ENCODE data around the gene BMAL2. TPM values are rescaled to one million over a fixed set of nuclear protein-coding genes. Genes with fewer than 3 reads are reported as not detected.

Gene BMAL2
- total and polyA plus RNA-seq, 2 experiments from 2014 or later = 5.5 to 18.2 TPM

Other genes starting within 250 kb of the BMAL2 start
- 56.5 and 59.7 TPM in 2 replicates for gene STK38L, start 88.5 kb upstream of the BMAL2 start, total RNA-seq (2014; rRNA removed; shearing (Covaris generic))
- 28.9 and 31.0 TPM in 2 replicates for gene STK38L, start 88.5 kb upstream of the BMAL2 start, polyA plus RNA-seq (2016; fragmentation: Nextera tagmentation; extraction: Ambion mirVana)
- gene SMCO2, start 113.9 kb downstream of the BMAL2 start, total RNA-seq (2014; rRNA removed; shearing (Covaris generic)) = not detected in 2 replicates
- gene SMCO2, start 113.9 kb downstream of the BMAL2 start, polyA plus RNA-seq (2016; fragmentation: Nextera tagmentation; extraction: Ambion mirVana) = 0.24 and 0.86 TPM in 2 replicates
- gene PPFIBP1, start 191.4 kb downstream of the BMAL2 start, total RNA-seq (2014; rRNA removed; shearing (Covaris generic)) = 27.0 and 33.2 TPM in 2 replicates
- gene PPFIBP1, start 191.4 kb downstream of the BMAL2 start, polyA plus RNA-seq (2016; fragmentation: Nextera tagmentation; extraction: Ambion mirVana) = 38.9 and 41.9 TPM in 2 replicates